ENCODE data around the gene GPR160.
A peak's percentile ranks its signal among the peaks of the same experiment; 100 is the strongest.

- TF ChIP-seq CTCF (IDR thresholded peaks at IDR 0.05) = peak in 1 of 6 experiments; percentile 16
- TF ChIP-seq POLR2AphosphoS5 (IDR thresholded peaks at IDR 0.05) = no peak
- no peak for TF ChIP-seq POLR2A (IDR thresholded peaks at IDR 0.05)
Observed at GRCh38 chr3:170054204-170054603, 16.4 kb downstream of the GPR160 start.
